GF-D8 (cell line): ENCODE measurements around the gene UBXN6.

ENCODE experiments used
- DNase-seq: peaks from one replicate; lab custom pipeline; 2025; lab: John Stamatoyannopoulos, UW

Gene UBXN6

GRCh38 chr19:4457654-4458395 is at the start of gene UBXN6:
UBXN6 (minus strand) TSS chr19:4457794; CDS start chr19:4457697, 97 bp downstream.
- DNase-seq, result peak; percentile 87

- DNase-seq, result no peak
These were observed 49.5 kb upstream of the UBXN6 start for GRCh38 chr19:4507150-4507452.

DNA sequence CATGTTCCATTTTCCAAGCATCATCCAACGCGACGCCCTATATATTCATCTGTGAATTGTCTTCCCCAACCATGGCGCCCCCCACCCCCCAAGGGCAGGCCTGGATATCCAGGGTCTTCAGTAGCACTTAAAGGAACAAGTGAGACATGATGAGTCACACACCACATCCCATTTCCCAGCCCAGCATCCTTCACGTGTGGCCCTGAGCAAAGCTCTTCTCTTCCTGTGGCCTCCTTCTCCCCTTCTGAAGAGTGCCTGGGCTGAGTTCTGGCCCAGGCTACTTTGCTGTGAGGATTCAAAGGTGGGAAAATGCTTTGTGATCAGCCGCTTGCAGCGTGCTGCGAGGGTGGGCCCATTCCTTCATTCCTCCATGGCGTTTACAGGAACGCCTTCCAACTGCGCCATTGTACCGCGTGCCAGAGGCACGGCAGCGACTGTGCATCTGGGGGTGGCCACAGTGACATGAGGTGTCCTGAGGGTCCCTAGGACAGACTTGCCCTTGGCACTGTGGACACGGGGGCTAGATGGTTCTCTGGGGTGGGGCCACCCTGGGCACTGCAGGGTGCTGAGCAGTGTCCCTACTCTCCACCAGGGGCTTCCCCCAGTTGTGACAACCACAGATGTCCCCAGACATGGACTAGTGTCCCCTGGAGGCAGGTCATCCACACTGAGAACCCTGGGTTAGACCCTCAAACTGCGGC is 49.0 kb upstream of the UBXN6 start:
- DNase-seq, result no peak

- DNase-seq, result no peak
These were observed 48.2 kb upstream of the UBXN6 start for GRCh38 chr19:4505570-4506448.

- no peak for DNase-seq
These were observed 47.4 kb upstream of the UBXN6 start for GRCh38 chr19:4504891-4505569.

DNA sequence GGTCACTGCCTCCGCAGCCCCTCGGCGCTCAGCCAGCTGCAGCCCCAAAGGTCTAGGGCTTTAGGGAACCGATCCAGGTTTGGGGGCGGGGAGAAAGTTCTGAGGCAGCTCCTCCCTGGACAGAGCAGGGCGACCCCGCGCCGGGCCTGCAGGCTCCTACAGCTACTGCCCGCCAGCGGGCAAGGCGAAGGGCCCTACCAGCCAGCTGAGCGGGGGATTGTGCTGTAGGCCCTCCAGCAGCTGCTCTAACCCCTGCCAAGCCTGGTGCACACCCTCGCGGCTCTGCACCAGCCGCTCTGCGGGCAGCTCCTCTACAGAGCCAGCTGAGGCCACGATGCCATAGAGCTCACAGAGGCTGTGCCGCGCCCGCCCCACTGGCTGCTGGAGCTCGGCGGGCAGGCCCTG is 46.7 kb upstream of the UBXN6 start:
- no peak for DNase-seq

GRCh38 chr19:4503825-4504170 is 46.2 kb upstream of the UBXN6 start:
- DNase-seq, result no peak

- DNase-seq, result no peak
These were observed 45.7 kb upstream of the UBXN6 start for GRCh38 chr19:4503132-4503824.

GRCh38 chr19:4502282-4503131 is 44.9 kb upstream of the UBXN6 start:
- DNase-seq, result no peak

- DNase-seq, result no peak
These were observed 44.1 kb upstream of the UBXN6 start for GRCh38 chr19:4501691-4502090.

DNA sequence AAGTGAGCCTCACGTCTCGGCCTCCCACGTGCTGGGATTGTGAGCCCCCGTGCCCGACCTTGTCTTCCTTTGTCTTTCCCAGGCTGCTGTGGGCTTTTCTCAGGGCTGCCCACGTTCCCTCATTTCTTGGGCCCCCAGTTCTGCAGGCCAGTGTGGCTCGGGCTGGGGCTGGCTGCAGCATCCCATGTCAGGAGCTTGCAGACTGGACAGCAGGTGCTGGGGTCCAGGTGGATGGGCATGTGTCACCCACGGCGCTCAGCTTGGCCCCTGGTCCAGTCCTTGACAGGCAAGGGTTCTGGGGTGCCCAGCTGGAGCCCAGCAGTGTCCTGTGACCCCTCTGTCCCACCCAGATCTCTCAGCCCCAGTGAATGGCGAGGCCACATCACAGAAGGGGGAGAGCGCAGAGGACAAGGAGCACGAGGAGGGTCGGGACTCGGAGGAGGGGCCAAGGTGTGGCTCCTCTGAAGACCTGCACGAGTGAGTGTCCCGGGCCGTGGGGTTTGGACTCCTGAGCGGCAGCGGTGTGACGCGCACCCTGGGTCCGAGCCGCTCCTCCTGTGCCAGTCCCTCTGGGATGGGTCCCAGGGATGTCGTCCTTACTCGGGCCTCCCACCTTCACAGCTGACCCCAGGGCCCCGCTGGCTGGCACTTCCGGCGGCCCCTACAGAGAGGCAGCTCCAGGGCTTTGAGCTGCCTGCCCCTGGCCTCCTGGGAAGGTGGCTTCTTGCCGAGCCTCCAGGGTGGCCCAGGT is 43.4 kb upstream of the UBXN6 start:
- DNase-seq, result no peak

DNA sequence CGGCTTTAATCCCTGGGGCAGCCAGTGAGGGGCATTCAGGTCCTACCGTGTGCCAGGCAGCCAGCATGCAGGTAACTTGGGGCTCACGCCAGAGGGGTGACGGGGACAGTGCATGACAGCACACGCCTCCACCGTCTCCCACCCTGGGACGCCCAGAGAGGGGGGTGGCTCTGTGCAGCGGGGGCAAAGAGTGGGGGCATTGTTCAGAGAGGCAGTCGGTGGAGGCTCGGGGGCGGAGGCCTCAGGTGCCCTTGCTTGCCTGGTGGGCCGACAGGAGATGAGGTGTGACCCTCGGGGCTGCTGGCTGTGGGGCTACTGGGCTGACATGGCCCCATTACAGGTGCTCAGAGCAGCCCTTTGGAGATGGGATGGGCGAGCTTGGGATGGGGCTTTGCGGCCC is 42.3 kb upstream of the UBXN6 start:
- no peak for DNase-seq

DNA sequence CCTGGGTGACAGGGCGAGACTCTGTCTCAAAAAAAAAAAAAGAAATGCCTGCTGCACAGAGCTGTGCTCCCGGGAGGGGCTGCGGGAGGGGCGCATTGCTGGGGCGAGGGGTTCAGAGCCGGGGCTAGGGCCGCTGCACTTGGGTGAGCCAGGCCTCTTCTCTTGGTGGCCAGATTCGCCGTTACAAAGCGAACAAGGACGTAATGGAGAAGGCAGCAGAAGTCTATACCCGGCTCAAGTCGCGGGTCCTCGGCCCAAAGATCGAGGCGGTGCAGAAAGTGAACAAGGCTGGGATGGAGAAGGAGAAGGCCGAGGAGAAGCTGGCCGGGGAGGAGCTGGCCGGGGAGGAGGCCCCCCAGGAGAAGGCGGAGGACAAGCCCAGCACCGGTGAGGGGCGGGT is 41.7 kb upstream of the UBXN6 start:
- DNase-seq, result no peak

GRCh38 chr19:4498694-4499093 is 41.1 kb upstream of the UBXN6 start:
- no peak for DNase-seq

GRCh38 chr19:4497770-4498389 is 40.3 kb upstream of the UBXN6 start:
- DNase-seq, result no peak

DNA sequence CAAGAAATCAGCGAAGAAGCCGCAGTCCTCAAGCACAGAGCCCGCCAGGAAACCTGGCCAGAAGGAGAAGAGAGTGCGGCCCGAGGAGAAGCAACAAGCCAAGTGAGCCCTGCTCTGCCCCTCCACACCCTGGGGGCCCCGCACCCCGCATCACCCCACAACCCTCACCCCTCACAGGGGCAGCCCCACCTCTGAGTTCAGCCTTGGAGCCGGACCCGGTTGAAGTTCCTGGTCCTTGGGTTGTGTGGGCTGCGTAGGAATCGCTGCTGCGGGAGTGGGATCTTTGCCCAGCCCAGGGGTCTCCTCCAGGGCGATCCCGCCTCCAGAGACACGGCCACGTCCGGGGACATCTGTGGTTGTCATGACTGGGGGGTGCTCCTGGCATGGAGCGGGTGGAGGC is 38.7 kb upstream of the UBXN6 start:
- DNase-seq, result no peak

GRCh38 chr19:4495471-4495870 is 37.9 kb upstream of the UBXN6 start:
- no peak for DNase-seq

DNA sequence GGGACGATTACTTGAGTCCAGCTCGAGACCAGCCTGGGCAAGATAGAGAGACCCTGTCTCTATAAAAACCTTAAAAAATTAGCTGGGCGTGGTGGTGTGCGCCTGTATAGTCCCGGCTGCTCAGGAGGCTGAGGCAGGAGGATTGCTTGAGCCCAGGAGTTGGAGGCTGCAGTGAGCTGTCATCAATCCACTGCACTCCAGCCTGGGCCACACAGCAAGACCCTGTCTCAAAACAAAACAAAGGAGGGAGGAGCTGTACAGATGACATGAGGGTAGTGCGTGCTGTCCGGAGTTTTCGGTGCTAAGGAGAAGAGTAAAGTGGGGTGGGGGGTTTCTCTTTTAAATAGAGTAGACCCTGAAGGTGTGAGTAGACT is 37.1 kb upstream of the UBXN6 start:
- no peak for DNase-seq

GRCh38 chr19:4493929-4494690 is 36.5 kb upstream of the UBXN6 start:
- no peak for DNase-seq
